Spinal cord (tissue), 10 donors: ENCODE measurements around the gene TRIM40. TPM values are rescaled to one million over a fixed set of nuclear protein-coding genes. Genes with fewer than 3 reads are reported as not detected.
A peak's percentile ranks its signal among the peaks of the same experiment; 100 is the strongest.

ENCODE experiments used
- DNase-seq, 6 donors: peaks; one replicate each; pipeline versions ENCODE4 v3.0.0 to v3.0.0-alpha.2; 2013 to 2015; ENCODE audit warnings: low spot score in 6 of 6, low read depth in 4 of 6
- H3K27ac ChIP-seq: one replicate; pipeline ENCODE4 v1.5.1; 2013; ENCODE audit warnings: low read depth, low read length, control low read depth
- H3K27me3 ChIP-seq: one replicate; pipeline ENCODE4 v1.6.1; 2013; ENCODE audit warnings: low read length; ENCODE audit not compliant: control insufficient read depth, insufficient read depth
- H3K36me3 ChIP-seq: one replicate; pipeline ENCODE4 v1.6.1; 2013; ENCODE audit warnings: low read length; ENCODE audit not compliant: control insufficient read depth, insufficient read depth
- H3K4me1 ChIP-seq: one replicate; pipeline ENCODE4 v1.6.1; 2013; ENCODE audit warnings: low read length; ENCODE audit not compliant: control insufficient read depth, insufficient read depth
- H3K4me3 ChIP-seq: one replicate; pipeline ENCODE4 v1.5.1; 2013; ENCODE audit warnings: low read depth, low read length, control low read depth
- H3K9me3 ChIP-seq: one replicate; pipeline ENCODE4 v1.6.1; 2013; ENCODE audit warnings: low read length; ENCODE audit not compliant: control insufficient read depth, insufficient read depth
- WGBS: methylation state at CpG from one replicate; pipeline ENCODE4 v1.1.5; 2013; ENCODE audit warnings: missing lambda C conversion rate; ENCODE audit not compliant: insufficient coverage; 5-methylcytosine and 5-hydroxymethylcytosine counted together
- polyA plus RNA-seq, 2 donors: library from polyadenylated mRNA; unstranded; fragments of 120-200 nt; gene quantifications; one replicate each; pipeline ENCODE4 v1.2.1, GENCODE V29; 2013; ENCODE audit not compliant: insufficient read length in 2 of 2
- total RNA-seq, 2 donors: library from RNA; depleted of rRNA in 1 of 2; stranded (reverse); fragments of 120-200 nt in 1 of 2; fragments of >200 nt in 1 of 2; gene quantifications; one replicate each; pipeline versions ENCODE4 v1.2.3 to v1.2.4, GENCODE V29; 2013 to 2014
- donor health status: healthy.

Gene TRIM40
- total and polyA plus RNA-seq, 4 donors: 0.17 to 0.19 TPM; not detected in 2

GRCh38 chr6:30100585-30101443 lies 35.1 kb upstream of the TRIM40 start:
- no peaks in the 10 kb centered on the region for H3K9me3 ChIP-seq
- 3% methylated on average over 40 of the region's 47 CpGs for WGBS
- no peaks in the 10 kb centered on the region for H3K36me3 ChIP-seq
- DNase-seq: no peak
- no peak overlapping the region for H3K27ac ChIP-seq
- H3K4me1 ChIP-seq: peaks cover 30% of the 10 kb centered on the region
- H3K4me3 ChIP-seq: no peak overlapping the region
- peaks cover 90% of the 10 kb centered on the region for H3K27me3 ChIP-seq

- Histone ChIP-seq H3K9me3 (no peaks in the 10 kb centered on the region), H3K4me1 (peaks cover 30% of the 10 kb centered on the region), H3K27ac (no peak overlapping the region), H3K36me3 (no peaks in the 10 kb centered on the region), H3K27me3 (peaks cover 95% of the 10 kb centered on the region), H3K4me3 (peak overlapping the region; percentile 35)
- peak in 4 of 6 donors; percentile 15 to 79 (median 52) for DNase-seq
- under 1% methylated on average over 47 of the region's 51 CpGs for WGBS
Measured at GRCh38 chr6:30101444-30102413, 34.2 kb upstream of the TRIM40 start.

GRCh38 chr6:30102414-30102969 lies 33.4 kb upstream of the TRIM40 start:
- H3K4me1 ChIP-seq: peaks cover 30% of the 10 kb centered on the region
- no peak overlapping the region for H3K27ac ChIP-seq
- H3K4me3 ChIP-seq: peak overlapping the region; percentile 19
- DNase-seq: no peak
- H3K9me3 ChIP-seq: no peaks in the 10 kb centered on the region
- H3K36me3 ChIP-seq: no peaks in the 10 kb centered on the region
- WGBS: no CpG with 5 or more reads among the region's 15 CpGs
- peaks cover 90% of the 10 kb centered on the region for H3K27me3 ChIP-seq

GRCh38 chr6:30102970-30103871 lies 32.7 kb upstream of the TRIM40 start:
- Histone ChIP-seq H3K9me3 (no peaks in the 10 kb centered on the region), H3K4me3 (peak overlapping the region; percentile 28), H3K27me3 (peaks cover 89% of the 10 kb centered on the region), H3K4me1 (peaks cover 30% of the 10 kb centered on the region), H3K36me3 (no peaks in the 10 kb centered on the region), H3K27ac (no peak overlapping the region)
- peak in 5 of 6 donors; percentile 57 to 93 (median 77) for DNase-seq
- WGBS: 6% methylated on average over 31 of the region's 36 CpGs

GRCh38 chr6:30103872-30104179 lies 32.1 kb upstream of the TRIM40 start:
- no peak for DNase-seq
- peaks cover 88% of the 10 kb centered on the region for H3K27me3 ChIP-seq
- H3K36me3 ChIP-seq: no peaks in the 10 kb centered on the region
- peaks cover 30% of the 10 kb centered on the region for H3K4me1 ChIP-seq
- WGBS: no CpG with 5 or more reads among the region's 3 CpGs
- H3K9me3 ChIP-seq: no peaks in the 10 kb centered on the region
- no peak overlapping the region for H3K27ac ChIP-seq
- H3K4me3 ChIP-seq: no peak overlapping the region

GRCh38 chr6:30104661-30105060 lies 31.3 kb upstream of the TRIM40 start:
- peaks cover 85% of the 10 kb centered on the region for H3K27me3 ChIP-seq
- no peak overlapping the region for H3K4me3 ChIP-seq
- H3K36me3 ChIP-seq: no peaks in the 10 kb centered on the region
- H3K4me1 ChIP-seq: peaks cover 30% of the 10 kb centered on the region
- WGBS: no CpG with 5 or more reads among the region's 2 CpGs
- no peaks in the 10 kb centered on the region for H3K9me3 ChIP-seq
- H3K27ac ChIP-seq: no peak overlapping the region
- DNase-seq: no peak

GRCh38 chr6:30111266-30111856 lies 24.6 kb upstream of the TRIM40 start:
- WGBS: 46% methylated on average over 27 of the region's 27 CpGs

GRCh38 chr6:30112402-30112994 lies 23.4 kb upstream of the TRIM40 start:
- WGBS: 76% methylated on average over 10 of the region's 10 CpGs
- DNase-seq: no peak
- Histone ChIP-seq H3K4me1 (no peaks in the 10 kb centered on the region), H3K27me3 (peaks cover 60% of the 10 kb centered on the region), H3K4me3 (no peak overlapping the region), H3K9me3 (no peaks in the 10 kb centered on the region), H3K36me3 (no peaks in the 10 kb centered on the region), H3K27ac (no peak overlapping the region)

More at GRCh38 chr6:30111266-30111856, 24.6 kb upstream of the TRIM40 start:
- H3K36me3 ChIP-seq: no peaks in the 10 kb centered on the region
- DNase-seq: no peak
- no peak overlapping the region for H3K27ac ChIP-seq
- H3K4me3 ChIP-seq: no peak overlapping the region
- peaks cover 67% of the 10 kb centered on the region for H3K27me3 ChIP-seq
- no peaks in the 10 kb centered on the region for H3K4me1 ChIP-seq
- H3K9me3 ChIP-seq: no peaks in the 10 kb centered on the region
